ENCODE results near the gene FERMT3. TPM values are rescaled to one million over a fixed set of nuclear protein-coding genes. Genes with fewer than 3 reads are reported as not detected.

The FERMT3 gene
- total and polyA plus RNA-seq, 2 of the 8 experiments (the other 6 are each of a cell fraction or from before 2014, with no cell fraction given) = 1.4 to 3.7 TPM

DNA sequence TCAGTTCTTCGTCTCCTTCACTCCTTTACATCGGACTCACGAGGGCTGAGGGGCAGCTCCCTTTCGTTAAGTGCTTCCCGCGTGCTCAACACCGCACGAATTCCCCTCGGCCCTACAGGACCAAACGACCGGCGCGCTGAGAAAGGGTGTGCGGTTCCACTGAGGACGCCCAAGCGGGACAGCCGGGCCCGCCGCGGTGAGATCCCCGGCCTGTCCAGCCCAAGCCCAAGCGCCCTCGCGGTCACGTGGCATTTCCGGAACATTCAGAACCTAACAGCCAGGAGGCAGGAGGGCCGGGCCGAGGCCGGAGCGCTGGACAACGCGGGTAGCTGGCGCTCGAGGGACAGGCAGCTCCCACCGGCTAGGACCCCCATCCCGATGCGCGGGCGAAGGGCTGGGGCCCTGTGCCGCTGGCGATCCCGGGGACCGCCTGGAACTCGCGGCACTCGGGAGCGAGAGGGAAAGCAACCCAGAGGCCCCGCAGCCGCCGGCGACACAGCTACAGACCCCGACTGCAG lies 21.3 kb upstream of the FERMT3 start (continued):
- TF ChIP-seq, protein P1, sequence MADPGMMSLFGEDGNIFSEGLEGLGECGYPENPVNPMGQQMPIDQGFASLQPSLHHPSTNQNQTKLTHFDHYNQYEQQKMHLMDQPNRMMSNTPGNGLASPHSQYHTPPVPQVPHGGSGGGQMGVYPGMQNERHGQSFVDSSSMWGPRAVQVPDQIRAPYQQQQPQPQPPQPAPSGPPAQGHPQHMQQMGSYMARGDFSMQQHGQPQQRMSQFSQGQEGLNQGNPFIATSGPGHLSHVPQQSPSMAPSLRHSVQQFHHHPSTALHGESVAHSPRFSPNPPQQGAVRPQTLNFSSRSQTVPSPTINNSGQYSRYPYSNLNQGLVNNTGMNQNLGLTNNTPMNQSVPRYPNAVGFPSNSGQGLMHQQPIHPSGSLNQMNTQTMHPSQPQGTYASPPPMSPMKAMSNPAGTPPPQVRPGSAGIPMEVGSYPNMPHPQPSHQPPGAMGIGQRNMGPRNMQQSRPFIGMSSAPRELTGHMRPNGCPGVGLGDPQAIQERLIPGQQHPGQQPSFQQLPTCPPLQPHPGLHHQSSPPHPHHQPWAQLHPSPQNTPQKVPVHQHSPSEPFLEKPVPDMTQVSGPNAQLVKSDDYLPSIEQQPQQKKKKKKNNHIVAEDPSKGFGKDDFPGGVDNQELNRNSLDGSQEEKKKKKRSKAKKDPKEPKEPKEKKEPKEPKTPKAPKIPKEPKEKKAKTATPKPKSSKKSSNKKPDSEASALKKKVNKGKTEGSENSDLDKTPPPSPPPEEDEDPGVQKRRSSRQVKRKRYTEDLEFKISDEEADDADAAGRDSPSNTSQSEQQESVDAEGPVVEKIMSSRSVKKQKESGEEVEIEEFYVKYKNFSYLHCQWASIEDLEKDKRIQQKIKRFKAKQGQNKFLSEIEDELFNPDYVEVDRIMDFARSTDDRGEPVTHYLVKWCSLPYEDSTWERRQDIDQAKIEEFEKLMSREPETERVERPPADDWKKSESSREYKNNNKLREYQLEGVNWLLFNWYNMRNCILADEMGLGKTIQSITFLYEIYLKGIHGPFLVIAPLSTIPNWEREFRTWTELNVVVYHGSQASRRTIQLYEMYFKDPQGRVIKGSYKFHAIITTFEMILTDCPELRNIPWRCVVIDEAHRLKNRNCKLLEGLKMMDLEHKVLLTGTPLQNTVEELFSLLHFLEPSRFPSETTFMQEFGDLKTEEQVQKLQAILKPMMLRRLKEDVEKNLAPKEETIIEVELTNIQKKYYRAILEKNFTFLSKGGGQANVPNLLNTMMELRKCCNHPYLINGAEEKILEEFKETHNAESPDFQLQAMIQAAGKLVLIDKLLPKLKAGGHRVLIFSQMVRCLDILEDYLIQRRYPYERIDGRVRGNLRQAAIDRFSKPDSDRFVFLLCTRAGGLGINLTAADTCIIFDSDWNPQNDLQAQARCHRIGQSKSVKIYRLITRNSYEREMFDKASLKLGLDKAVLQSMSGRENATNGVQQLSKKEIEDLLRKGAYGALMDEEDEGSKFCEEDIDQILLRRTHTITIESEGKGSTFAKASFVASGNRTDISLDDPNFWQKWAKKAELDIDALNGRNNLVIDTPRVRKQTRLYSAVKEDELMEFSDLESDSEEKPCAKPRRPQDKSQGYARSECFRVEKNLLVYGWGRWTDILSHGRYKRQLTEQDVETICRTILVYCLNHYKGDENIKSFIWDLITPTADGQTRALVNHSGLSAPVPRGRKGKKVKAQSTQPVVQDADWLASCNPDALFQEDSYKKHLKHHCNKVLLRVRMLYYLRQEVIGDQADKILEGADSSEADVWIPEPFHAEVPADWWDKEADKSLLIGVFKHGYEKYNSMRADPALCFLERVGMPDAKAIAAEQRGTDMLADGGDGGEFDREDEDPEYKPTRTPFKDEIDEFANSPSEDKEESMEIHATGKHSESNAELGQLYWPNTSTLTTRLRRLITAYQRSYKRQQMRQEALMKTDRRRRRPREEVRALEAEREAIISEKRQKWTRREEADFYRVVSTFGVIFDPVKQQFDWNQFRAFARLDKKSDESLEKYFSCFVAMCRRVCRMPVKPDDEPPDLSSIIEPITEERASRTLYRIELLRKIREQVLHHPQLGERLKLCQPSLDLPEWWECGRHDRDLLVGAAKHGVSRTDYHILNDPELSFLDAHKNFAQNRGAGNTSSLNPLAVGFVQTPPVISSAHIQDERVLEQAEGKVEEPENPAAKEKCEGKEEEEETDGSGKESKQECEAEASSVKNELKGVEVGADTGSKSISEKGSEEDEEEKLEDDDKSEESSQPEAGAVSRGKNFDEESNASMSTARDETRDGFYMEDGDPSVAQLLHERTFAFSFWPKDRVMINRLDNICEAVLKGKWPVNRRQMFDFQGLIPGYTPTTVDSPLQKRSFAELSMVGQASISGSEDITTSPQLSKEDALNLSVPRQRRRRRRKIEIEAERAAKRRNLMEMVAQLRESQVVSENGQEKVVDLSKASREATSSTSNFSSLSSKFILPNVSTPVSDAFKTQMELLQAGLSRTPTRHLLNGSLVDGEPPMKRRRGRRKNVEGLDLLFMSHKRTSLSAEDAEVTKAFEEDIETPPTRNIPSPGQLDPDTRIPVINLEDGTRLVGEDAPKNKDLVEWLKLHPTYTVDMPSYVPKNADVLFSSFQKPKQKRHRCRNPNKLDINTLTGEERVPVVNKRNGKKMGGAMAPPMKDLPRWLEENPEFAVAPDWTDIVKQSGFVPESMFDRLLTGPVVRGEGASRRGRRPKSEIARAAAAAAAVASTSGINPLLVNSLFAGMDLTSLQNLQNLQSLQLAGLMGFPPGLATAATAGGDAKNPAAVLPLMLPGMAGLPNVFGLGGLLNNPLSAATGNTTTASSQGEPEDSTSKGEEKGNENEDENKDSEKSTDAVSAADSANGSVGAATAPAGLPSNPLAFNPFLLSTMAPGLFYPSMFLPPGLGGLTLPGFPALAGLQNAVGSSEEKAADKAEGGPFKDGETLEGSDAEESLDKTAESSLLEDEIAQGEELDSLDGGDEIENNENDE (IDR thresholded peaks at IDR 0.05; ENCODE audit: insufficient replicate concordance, low read length) = no peak
- TF ChIP-seq TEAD4 (IDR thresholded peaks at IDR 0.05; ENCODE audit: low read depth, low read length) = no peak

Data from H1 (cell line).